Measurements from ENCODE around the gene NHSL1.

- TF ChIP-seq CTCF (IDR thresholded peaks at IDR 0.05; ENCODE audit: low read depth, low read length) = no peak
- TF ChIP-seq EZH2phosphoT487 (IDR thresholded peaks at IDR 0.05; ENCODE audit: low read depth) = no peak
Observed at GRCh38 chr6:138477913-138478539, 21.3 kb downstream of the NHSL1 start.

Data from OCI-LY3 (cell line).